ENCODE data around the gene ABRAXAS1.
"Not testable (repeated sequence)": the region's sequence is repeated elsewhere in the genome, so short reads cannot be mapped to it uniquely, and the experiment has no call there.

The ABRAXAS1 gene

DNA sequence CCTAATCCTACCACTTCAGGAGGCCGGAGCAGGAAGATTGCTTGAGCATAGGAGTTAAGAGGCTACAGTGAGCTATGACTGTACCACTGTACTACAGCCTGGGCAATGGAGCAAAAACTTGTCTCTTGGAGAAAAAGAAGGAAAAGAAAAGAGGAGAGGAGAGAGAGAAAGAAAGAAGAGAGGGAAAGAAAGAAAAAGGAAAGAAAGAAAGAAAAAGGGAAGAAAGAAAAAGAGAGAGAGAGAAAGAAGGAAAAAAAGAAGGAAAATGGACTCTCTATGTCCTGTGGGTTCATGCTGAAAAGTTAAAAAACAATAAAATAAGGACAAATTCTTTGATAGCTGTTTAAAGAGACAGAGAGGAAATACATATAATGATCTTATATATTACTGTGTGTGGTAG, 13.3 kb upstream of the ABRAXAS1 start:
- Histone ChIP-seq H4K20me1 (no peaks in the 10 kb centered on the region), H3K27me3 (no peaks in the 10 kb centered on the region), H3K9me3 (no peaks in the 10 kb centered on the region), H3K9ac (no peak overlapping the region), H3K4me3 (no peak overlapping the region), H3K4me2 (no peak overlapping the region), H3K36me3 (no peaks in the 10 kb centered on the region), H3K4me1 (no peaks in the 10 kb centered on the region), H3K27ac (no peak overlapping the region)
- TF ChIP-seq Cebpa-rat (IDR thresholded peaks at IDR 0.05): no peak

DNA sequence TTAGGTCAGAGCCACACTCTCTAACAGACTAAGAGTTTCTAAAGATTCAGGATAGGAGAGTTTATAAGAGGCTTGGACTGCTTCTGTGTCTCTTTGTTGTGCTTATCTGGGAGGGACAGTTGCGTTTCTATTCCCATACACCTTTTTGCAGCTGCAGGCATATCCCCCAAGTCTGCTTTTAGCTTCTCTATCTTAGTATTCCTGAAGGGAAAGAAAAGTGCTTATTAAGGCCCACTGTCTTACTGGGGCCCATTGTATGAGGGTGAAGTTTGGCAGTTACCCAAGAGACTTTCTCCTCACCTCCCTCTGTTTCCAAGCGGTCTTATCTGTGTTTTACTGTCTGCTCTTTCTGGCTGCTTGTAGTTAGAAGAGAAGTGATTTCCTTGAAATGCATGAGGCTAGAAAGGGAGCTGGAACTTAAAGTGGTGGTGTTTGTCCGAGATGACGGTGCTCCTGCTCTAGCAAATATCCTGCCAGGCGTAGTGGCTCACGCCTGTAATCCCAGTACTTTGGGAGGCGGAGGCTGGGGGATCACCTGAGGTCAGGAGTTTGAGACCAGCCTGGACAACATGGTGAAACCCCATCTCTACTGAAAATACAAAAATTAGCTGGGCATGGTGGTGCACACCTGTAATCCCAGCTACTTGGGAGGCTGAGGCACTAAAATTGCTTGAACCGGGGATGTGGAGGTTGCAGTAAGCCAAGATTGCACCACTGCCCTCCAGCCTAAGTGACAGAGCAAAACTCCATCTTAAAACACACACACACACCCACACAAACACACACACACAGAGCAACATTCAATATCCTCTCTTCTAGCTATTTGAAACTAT, 11.4 kb upstream of the ABRAXAS1 start:
- H3K4me1 ChIP-seq, H3K36me3 ChIP-seq, H3K9ac ChIP-seq, H3K4me3 ChIP-seq, H3K9me3 ChIP-seq, H4K20me1 ChIP-seq, H3K4me2 ChIP-seq, H3K27ac ChIP-seq, H3K27me3 ChIP-seq: not testable (repeated sequence)

DNA sequence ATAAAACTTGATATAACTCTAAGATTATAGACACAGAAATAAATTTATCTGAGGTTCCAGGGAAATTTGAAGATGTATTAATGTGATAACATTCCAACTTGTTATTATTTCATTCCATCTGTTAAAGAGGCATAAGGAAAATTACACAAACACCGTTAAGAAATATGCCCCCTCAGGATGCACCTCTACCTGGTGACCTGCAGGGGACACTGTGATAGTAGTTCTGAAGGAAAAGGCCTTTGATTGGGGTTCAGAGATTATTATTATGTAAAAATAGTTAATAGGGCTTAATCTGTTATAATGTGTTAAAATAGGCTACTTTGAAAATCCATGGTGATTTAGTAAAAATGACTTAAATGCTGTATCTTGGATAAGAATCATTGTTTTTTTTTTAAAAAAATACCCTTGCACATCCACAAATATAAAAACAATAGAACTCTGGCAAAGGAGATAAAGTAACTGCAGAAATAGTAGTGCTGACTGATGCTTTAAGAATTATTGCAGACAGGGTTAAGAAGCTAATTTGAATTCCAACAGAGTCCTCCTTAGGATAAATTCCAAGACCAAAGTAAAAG, 6.1 kb upstream of the ABRAXAS1 start:
- Histone ChIP-seq H3K9me3 (no peaks in the 10 kb centered on the region), H3K27me3 (no peaks in the 10 kb centered on the region), H3K4me1 (peaks cover 2% of the 10 kb centered on the region), H3K4me3 (no peak overlapping the region), H4K20me1 (no peaks in the 10 kb centered on the region), H3K9ac (no peak overlapping the region), H3K27ac (no peak overlapping the region), H3K36me3 (no peaks in the 10 kb centered on the region), H3K4me2 (no peak overlapping the region)
- TF ChIP-seq Cebpa-rat (IDR thresholded peaks at IDR 0.05): no peak

GRCh38 chr4:83489711-83490326, 4.9 kb upstream of the ABRAXAS1 start:
- H3K4me3 ChIP-seq: no peak overlapping the region
- H3K4me1 ChIP-seq: peaks cover 10% of the 10 kb centered on the region
- no peak for TF ChIP-seq Cebpa-rat (IDR thresholded peaks at IDR 0.05)
- H3K36me3 ChIP-seq: no peaks in the 10 kb centered on the region
- no peaks in the 10 kb centered on the region for H3K27me3 ChIP-seq
- H3K27ac ChIP-seq: no peak overlapping the region
- H4K20me1 ChIP-seq: no peaks in the 10 kb centered on the region
- H3K4me2 ChIP-seq: no peak overlapping the region
- no peaks in the 10 kb centered on the region for H3K9me3 ChIP-seq
- H3K9ac ChIP-seq: no peak overlapping the region

DNA sequence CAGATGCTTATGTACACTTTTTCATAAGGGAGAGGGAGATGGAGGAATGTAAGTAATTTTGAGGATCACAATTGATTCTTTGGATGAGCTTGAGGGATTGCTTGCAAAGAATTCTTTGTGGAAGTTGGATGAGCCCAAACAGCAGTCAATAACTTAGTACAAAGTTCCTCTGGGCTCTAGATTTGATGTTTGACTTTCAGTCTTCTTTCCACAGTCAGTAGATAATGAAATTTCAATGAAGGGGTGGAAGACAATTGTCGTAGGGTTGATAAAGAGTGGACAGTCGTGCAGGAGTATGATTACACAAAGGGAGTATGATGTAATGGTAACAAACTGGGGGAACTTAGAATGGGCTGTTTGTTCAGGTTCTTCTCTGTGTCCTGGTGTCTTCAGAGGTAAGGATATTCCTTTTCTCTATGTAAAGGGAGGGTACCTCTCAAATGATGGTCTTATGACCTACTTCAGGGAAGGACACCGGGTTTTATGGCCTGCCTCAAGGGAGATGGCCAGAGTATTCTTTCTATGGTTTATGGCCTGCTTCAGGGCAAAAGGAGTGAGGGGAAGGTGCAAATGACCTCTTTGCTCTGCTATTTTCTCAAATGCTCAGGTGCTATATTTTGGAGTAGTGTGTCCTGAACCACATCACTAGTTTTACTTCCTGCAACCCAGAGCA, 1.7 kb upstream of the ABRAXAS1 start:
- H3K27me3 ChIP-seq: no peaks in the 10 kb centered on the region
- no peak overlapping the region for H3K4me3 ChIP-seq
- peaks cover 4% of the 10 kb centered on the region; the same call in 1 of the 2 replicates for H3K36me3 ChIP-seq
- no peak overlapping the region for H3K9ac ChIP-seq
- H3K4me1 ChIP-seq: peaks cover 28% of the 10 kb centered on the region
- no peak overlapping the region for H3K27ac ChIP-seq
- no peaks in the 10 kb centered on the region for H3K9me3 ChIP-seq
- H3K4me2 ChIP-seq: no peak overlapping the region
- TF ChIP-seq Cebpa-rat (IDR thresholded peaks at IDR 0.05): no peak
- H4K20me1 ChIP-seq: no peaks in the 10 kb centered on the region

DNA sequence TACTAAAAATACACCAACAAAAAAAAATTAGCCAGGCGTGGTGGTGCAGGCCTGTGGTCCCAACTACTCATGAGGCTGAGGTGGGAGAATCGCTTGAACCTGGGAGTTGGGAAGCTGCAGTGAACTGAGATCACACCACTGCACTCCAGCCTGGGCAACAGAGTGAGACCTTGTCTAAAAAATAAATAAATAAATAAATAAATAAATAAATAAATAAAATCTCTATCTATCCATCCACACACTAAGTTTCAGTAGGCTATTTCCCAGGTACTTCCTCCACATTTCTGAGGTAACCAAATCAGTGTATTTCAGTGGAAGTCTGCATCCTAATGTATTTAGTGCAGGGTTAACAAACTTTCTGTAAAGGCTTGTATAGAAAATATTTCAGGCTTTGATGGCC, 10.9 kb downstream of the ABRAXAS1 start:
- Histone ChIP-seq H3K27ac (no peak overlapping the region), H3K4me2 (no peak overlapping the region), H3K27me3 (no peaks in the 10 kb centered on the region), H3K4me1 (no peaks in the 10 kb centered on the region), H4K20me1 (no peaks in the 10 kb centered on the region), H3K4me3 (no peak overlapping the region), H3K9me3 (no peaks in the 10 kb centered on the region), H3K36me3 (peaks cover 65% of the 10 kb centered on the region), H3K9ac (no peak overlapping the region)
- no peak for TF ChIP-seq Cebpa-rat (IDR thresholded peaks at IDR 0.05)

- Histone ChIP-seq H3K4me1 (no peaks in the 10 kb centered on the region), H3K9me3 (no peaks in the 10 kb centered on the region), H3K4me2 (no peak overlapping the region), H3K27me3 (no peaks in the 10 kb centered on the region), H3K27ac (no peak overlapping the region), H3K4me3 (no peak overlapping the region), H4K20me1 (no peaks in the 10 kb centered on the region), H3K36me3 (peaks cover 66% of the 10 kb centered on the region), H3K9ac (no peak overlapping the region)
- no peak for TF ChIP-seq Cebpa-rat (IDR thresholded peaks at IDR 0.05)
Measured at GRCh38 chr4:83473423-83473822, 11.5 kb downstream of the ABRAXAS1 start.

GRCh38 chr4:83456184-83456501, 28.8 kb downstream of the ABRAXAS1 start:
- H3K4me1 ChIP-seq: peaks cover 31% of the 10 kb centered on the region
- 0 out of 2 replicates have a peak, but pooled peaks cover 5% of the 10 kb centered on the region for H4K20me1 ChIP-seq
- no peaks in the 10 kb centered on the region for H3K27me3 ChIP-seq
- H3K9ac ChIP-seq: peak overlapping the region; percentile 92
- peak overlapping the region; percentile 75 for H3K4me3 ChIP-seq
- peaks cover 62% of the 10 kb centered on the region for H3K36me3 ChIP-seq
- H3K9me3 ChIP-seq: no peaks in the 10 kb centered on the region
- H3K4me2 ChIP-seq: peak overlapping the region; percentile 91
- peak overlapping the region; percentile 94 for H3K27ac ChIP-seq
- no peak for TF ChIP-seq Cebpa-rat (IDR thresholded peaks at IDR 0.05)

GRCh38 chr4:83455281-83456183, 29.4 kb downstream of the ABRAXAS1 start, which contains the start of the genes HELQ and MRPS18C:
Gene HELQ (minus strand): TSS chr4:83455823. CDS start chr4:83455693, 130 bp downstream.
Gene MRPS18C (plus strand): TSS chr4:83456058. CDS start chr4:83456078, 20 bp downstream.
- H4K20me1 ChIP-seq: 0 out of 2 replicates have a peak, but pooled peaks cover 5% of the 10 kb centered on the region
- peaks cover 31% of the 10 kb centered on the region for H3K4me1 ChIP-seq
- H3K4me2 ChIP-seq: peak within 1 kb of the TSS; percentile 92
- peak within 1 kb of the TSS; percentile 75 for H3K4me3 ChIP-seq
- TF ChIP-seq Cebpa-rat (IDR thresholded peaks at IDR 0.05): no peak
- H3K9me3 ChIP-seq: no peaks in the 10 kb centered on the region
- H3K9ac ChIP-seq: peak within 1 kb of the TSS; percentile 92
- H3K27ac ChIP-seq: peak within 1 kb of the TSS; percentile 94
- no peaks in the 10 kb centered on the region for H3K27me3 ChIP-seq
- peaks cover 56% of the 10 kb centered on the region for H3K36me3 ChIP-seq
